ENCODE data around the gene TTC13.
"Not testable (repeated sequence)": the region's sequence is repeated elsewhere in the genome, so short reads cannot be mapped to it uniquely, and the experiment has no call there.

The TTC13 gene

GRCh38 chr1:230987448-230987847 is 8.8 kb upstream of the TTC13 start:
- no peak for DNase-seq

DNA sequence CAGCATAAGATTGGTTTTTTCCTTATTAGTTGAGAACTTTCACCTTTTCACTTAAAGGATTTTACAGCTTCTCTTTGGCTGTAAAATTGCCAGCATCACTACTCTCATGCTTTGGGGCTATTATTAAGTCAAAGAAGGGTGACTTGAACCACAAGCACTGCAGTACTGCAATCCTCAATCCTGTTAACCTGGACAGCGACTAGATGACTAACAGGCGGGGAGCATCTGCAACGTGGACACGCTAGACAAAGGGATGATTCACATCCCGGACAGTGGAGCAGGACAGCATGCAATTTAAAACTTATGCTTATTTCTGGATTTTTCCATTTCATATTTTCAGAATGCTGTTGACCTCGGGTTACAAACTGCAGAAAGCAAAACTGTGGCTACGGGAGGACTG is 8.3 kb upstream of the TTC13 start:
- DNase-seq, result no peak

DNA sequence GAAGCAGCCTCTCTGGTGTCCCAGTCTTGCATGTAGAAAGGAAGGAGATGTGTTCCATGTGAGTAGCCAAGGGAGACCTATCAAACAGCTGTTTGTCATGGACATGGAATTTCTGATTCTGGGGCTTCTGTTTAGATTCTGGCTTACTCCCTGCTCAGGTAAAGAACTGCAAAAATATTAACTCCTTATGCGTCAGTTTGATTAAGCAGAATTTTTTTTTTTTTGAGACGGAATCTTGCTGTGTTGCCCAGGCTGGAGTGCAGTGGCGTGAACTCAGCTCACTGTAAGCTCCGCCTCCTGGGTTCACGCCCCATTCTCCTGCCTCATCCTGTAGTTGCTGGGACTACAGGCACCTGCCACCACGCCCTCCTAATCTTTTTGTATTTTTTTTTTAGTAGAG is 7.0 kb upstream of the TTC13 start:
- no peak for DNase-seq

DNA sequence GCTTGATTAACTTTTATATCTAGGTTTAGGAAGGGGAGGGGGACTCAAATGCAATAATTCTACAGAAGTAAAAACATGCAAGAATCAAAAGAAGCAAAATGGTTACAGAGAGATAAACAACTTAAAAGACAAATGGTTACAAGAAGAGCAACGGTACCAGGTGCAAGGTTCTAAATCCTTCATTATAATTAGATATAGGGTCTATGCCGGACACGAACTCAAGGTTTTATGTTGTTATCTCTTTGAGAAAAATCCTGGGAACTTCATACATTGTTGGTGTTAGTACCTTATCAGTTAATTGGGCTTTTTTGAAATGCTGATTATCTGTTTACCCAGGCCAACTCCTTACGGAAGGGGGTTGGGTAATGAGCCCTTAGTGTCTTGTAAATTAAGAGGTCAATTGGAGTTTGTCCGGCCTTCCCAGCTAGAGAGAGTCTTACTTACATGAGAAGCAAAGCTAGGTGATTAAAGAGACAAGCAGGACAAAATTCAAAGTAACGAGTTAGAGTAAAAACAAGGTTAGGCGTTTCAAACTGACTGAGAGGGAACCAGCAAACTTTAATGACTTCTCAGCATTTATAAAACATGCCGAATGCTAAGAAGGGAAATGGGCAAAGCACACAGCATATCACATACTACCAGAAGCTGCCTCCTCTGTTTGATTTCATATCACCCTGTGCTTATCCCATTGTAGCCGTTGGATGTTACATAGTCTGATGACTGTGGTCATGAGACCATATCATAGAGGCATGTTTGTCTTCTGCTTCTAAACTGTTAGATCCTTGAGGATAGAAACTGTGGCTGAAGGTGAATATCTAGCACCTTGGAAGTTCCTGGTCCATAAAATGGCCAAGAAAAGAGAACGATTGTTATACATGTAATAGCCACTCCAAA is 6.2 kb upstream of the TTC13 start:
- not testable (repeated sequence) for DNase-seq

DNA sequence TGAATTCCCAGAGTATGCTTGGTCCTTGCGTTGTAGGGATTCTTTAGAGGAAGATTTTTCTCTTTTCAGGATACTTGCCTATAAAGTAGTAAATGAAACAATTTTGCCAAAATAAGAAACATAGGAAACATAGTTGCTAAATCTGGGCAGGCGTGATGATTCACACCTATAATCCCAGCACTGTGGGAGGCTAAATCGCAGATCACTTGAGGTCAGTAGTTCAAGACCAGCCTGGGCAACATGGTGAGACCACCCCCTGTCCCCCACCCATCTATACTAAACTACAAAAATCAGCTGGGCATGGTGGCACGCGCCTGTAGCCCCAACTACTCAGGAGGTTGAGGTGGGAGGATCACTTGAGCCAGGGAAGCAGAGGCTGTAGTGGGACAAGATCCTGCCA is 5.2 kb upstream of the TTC13 start:
- no peak for DNase-seq

GRCh38 chr1:230982696-230983095 is 4.0 kb upstream of the TTC13 start:
- no peak for DNase-seq

GRCh38 chr1:230979952-230980351 is 1.3 kb upstream of the TTC13 start:
- DNase-seq, result no peak

DNA sequence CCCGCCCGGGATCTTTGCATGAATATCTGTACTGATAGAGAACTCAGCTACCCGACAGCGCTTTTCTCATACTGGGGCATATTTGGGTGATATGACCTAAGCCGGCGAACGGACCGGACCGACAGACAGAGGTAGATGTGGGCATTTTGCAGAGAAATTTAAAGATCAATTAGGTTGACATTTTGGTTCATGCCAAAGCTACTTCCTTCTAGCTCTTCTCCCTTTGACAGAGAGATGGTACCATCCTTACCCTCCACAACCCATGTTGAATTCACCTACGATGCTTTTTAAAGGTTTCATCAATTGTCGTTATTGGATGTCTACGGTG is 692 bp upstream of the TTC13 start:
- DNase-seq, result no peak

DNA sequence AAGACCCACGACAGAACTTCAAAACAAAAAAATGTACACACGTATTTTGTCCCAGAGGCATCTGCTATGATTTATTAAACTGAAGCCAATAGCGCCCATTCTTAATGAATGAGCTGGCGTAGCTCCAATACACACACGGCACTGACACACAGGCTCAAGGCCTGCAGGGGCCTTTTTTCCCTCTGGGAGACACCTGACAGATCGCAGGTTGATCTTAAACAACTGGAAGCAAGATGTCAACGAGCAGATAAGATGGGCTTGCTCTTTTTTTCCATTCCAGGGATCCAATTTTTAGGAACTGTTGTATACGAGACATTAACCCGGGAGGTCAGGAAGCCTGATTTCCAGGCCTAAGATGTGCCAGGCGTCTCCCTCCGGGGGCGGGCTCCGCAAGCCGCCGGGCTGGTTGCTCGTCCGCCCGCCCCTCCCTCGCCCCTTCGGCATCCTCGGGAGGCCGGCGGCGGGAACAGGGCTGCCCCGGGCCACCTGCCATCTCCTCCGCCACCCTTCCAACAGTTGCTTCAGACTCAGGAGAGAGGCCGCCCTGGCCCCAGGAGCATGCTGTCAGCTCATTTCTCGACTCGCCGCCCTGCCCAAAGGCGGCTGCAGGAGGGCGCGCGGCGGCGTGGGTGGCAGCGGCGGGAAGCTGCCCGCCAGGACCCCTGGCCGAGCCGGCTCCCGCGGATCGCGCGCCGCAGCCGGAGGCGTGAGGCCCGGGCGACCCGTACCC is 735 bp downstream of the TTC13 start:
- DNase-seq, result peak; percentile 15 to 36

- peak in 1 of 2 experiments; percentile 9 for DNase-seq
Observed at GRCh38 chr1:230976825-230977747, 1.6 kb downstream of the TTC13 start.

GRCh38 chr1:230976360-230976759 is 2.3 kb downstream of the TTC13 start:
- DNase-seq, result no peak

GRCh38 chr1:230975636-230976035 is 3.0 kb downstream of the TTC13 start:
- DNase-seq, result no peak

- DNase-seq, result peak; percentile 16 to 42
Observed at GRCh38 chr1:230972855-230973271, 5.8 kb downstream of the TTC13 start.

DNA sequence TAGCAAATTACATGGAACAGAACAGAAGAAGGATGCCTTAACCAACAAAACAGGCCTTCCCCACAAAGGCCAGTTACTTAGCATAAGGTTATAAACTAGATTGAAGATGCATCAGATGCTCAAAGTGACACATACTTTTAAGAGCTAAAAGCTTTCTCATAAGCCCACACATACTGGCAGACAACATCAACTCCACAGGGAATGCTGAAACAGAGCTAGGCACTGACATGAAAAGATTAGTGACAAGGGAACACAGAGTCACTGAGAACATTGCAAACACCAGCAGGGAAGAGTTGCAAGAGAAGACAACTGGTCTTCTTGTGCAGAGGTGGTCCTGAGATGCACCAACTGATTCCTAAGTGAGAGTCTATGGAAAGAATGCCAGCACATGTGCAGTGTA is 6.9 kb downstream of the TTC13 start:
- DNase-seq, result no peak

DNA sequence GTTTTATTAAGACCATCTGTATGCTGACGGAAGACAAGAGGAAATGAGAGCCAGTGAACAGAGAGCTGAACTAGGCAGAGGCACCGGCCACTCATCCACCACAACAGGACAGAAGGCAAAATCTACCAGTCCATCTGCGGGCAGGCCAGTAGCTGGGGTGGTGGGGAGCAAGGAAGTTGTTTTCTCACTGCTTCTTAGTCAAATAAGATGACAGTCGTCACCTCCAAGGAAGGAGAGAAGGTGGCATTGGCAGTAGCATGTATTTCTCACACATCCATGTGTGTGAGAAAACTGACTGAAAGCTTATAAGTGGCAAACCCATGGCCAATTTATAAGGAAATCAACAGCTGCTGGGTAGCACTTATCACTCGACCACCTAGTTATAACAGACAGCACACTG is 8.2 kb downstream of the TTC13 start:
- DNase-seq, result no peak

- DNase-seq, result no peak
Observed at GRCh38 chr1:230966358-230966873, 12.2 kb downstream of the TTC13 start.

- no peak for DNase-seq
Observed at GRCh38 chr1:230965535-230965934, 13.1 kb downstream of the TTC13 start.

GRCh38 chr1:230964896-230965295 is 13.8 kb downstream of the TTC13 start:
- DNase-seq, result no peak

DNA sequence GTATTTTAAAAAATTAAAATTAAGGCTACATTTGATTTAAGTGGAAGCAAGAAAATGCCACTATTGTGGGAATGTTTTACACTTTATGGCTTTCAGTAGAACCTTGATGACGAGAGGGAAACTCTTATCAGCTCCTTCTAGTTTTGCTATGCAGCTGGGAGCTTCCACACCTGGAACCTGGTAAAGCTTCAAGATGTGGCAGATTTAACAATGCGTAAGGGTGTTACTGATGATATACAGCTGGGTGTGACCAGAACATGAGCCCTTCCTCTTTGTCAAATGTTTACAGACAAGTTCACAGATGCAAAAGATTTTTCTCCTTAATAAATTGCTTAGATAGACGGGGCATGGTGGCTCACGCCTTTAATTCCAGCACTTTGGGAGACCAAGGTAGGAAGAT is 20.3 kb downstream of the TTC13 start:
- DNase-seq, result no peak

GRCh38 chr1:230957580-230957989 is 21.1 kb downstream of the TTC13 start:
- DNase-seq, result no peak

DNA sequence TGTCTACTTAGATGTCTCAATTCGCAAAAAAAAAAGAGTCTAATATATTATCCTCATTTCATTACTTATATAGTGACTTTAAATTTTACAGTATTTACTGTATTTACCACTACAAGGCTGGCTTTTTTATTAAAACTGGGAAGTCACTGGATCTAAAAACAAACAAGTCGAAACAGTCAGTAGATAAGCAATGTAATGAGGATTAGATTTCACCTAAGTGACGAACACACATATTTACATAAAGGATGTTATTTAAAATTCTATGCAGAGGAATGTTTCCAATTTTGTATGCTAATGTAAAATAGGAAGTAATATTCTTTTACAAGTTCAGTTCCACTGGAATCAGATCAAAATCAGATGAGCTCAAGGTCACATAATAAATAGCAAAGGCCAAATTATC is 28.3 kb downstream of the TTC13 start:
- no peak for DNase-seq

GRCh38 chr1:230948903-230949302 is 29.8 kb downstream of the TTC13 start:
- DNase-seq, result no peak

DNA sequence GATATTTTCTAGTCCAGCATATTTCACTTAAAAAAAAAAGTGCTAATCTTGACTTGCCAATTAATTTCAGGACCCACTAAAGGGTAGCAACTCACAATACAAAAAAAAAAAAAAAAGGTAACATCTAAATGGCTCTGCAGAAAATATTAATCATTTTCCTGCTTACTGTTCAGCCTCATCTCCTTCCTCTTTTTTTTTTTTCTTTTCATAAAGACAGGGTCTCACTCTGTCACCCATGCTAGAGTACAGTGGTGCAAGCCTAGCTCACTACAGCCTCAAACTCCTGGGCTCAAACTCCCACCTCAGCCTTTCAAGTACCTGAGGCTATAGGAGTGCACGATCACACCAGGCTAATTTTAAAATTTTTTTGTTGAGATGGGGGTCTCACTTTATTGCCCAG is 30.4 kb downstream of the TTC13 start:
- no peak for DNase-seq
